ENCODE results near the gene EFNA2.
"Not testable (repeated sequence)": the region's sequence is repeated elsewhere in the genome, so short reads cannot be mapped to it uniquely, and the experiment has no call there.

Gene EFNA2

DNA sequence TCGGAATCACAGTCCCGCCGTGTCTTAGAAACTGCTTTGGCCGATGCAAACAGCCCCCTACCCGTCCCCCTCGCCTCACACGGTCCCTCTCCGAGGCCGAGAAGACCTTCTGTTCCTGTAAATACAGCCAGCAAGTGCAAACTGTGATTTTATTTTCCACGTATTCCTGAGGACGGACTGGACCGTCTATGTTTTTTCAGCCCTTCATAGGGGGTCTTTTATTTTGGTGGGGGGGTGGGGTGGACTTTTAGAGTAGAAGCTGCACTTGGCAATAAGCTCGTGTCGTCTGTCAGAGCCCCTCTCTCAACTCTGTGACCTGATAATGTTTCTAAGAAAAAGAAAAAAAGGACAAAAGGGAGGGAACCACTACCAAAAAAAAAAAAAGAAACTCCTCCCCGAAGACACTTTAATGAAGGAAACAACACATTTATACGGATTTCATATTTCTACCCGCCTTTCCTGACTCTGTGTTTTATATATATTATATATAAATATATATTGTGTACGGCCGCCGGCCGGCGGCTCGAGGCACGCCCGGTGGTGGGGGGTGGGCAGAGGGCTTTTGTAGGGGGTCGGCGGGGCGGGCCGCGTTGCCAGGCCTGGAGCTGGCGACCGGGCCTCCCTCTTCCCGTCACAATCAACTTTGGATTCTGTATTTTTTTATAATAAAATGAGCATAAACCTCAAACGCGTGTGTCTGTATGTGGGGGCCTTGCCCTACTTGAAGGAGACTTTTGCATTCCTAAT is 15.2 kb downstream of the EFNA2 start:
- no peak for DNase-seq

DNA sequence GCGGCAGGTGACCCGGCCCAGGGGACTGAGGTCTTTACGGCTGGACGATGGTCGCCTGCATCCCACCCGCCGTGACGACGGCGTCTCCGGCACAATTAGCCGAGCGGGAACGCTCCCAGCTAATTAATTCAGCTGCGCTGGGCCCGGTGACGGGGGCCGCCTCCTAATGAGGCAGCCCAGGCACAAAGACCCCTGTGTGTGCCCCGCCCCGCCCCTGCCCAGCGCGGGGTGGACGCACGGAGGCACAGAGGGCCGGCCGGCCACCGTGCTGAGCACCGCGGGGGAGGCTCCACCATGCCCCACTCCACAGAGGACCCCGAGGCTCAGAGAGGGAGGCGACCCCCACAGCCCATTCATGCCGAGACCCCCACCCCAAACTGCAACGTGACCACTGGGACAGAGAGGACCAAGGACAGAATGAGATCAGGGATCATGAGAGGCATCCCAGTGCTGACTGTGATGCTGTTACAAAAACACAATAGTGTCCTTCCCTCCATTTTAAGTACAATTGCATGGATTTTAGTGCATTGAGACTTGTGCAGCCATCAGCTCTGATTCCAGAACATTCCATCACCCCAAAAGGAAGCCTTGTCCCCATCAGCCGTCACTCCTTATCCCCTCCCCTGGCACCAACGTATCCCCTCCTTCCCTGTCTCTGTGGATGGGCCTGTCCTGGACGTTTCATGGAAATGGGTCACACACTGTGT is 17.0 kb downstream of the EFNA2 start:
- no peak for DNase-seq

DNA sequence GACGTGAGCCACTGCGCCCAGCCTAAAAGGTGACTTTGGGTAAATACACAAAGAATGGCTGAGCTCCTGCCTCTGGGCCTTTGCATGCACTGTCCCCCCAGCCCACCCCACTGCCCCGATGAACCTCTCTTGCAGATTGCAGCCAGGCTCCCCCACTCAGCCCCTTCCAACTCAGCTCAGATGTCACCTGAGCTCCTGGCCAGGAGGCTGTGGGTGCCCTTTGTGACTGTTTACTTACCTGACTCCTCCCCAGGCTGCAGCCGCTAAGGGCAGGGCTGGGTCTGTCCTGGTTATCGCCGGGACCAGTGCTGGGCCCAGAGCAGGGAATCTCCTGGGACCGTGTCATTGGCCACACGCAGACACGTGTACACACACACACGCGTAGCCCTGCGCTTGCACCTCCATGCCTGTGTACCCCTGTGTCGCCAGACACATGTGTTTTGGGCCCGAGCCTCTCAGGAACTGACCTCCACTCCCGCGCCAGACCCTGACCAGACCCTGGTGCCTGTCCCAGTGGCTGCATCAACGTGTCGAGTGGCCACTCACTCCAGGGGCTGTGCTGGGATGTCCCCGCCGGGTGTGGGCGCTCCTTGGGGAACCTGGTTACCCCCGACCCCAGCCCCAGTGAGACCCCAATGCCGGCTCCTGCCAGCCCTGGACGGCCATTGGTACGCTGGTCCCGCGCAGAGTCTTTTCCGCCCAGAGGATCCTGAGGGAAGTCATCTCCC is 18.7 kb downstream of the EFNA2 start:
- DNase-seq, result no peak

DNA sequence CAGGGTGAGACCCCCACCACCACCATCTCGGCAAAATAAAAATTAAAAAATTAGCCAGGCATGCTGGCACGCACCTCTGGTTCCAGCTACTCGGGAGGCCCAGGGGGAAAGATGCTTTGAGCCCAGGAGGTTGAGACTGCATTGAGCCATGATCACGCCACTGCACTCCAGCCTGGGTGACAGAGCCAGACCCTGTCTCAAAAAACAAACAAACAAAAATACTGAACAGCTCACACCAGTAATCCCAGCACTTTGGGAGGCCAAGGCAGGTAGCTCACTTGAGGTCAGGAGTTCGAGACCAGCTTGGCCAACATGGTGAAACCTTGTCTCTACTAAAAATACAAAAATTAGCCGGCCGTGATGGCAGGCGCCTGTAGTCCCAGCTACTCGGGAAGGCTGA is 19.7 kb downstream of the EFNA2 start:
- not testable (repeated sequence) for DNase-seq

DNA sequence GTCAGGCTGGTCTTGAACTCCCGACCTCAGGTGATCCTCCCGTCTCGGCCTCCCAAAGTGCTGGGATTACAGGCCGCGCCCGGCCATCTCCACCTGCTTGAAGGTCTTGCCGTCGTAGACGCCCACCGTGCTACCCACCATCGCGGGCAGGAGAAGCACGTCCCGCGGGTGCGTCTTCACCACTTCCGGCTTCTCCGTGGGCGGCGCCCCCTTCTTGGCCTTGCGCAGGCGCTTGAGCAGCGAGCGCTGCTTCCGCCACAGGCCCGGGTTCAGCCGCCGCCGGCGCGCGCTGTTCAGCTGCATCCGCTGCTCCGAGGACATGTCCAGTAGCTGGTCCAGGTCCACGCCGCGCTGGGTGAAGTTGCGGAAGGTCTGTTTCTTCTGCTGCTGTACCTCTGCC is 21.6 kb downstream of the EFNA2 start:
- no peak for DNase-seq

DNA sequence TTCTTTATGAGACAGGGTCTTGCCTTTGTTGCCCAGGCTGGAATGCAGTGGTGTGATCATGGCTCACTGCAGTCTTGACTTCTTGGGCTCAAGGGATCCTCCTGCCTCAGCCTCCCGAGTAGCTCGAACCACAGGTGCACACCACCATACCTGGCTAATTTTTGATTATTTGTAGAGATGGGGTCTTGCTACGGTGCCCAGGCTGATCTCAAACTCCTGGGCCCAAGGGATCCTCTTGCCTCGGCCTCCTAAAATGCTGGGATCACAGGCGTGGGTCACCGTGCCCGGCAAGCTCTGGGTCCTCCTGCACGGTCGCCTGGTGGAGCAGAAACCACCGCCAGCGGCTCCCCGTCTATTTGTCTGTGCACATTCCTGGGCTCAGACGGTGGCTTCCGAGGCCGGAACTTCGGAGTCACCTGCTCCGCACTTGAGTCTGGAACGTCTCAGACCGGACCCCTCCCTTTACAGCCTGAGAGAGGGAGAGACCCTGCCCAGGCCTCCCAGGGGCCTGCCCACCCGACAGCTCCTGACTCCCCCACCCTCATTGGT is 22.2 kb downstream of the EFNA2 start:
- DNase-seq, result no peak

DNA sequence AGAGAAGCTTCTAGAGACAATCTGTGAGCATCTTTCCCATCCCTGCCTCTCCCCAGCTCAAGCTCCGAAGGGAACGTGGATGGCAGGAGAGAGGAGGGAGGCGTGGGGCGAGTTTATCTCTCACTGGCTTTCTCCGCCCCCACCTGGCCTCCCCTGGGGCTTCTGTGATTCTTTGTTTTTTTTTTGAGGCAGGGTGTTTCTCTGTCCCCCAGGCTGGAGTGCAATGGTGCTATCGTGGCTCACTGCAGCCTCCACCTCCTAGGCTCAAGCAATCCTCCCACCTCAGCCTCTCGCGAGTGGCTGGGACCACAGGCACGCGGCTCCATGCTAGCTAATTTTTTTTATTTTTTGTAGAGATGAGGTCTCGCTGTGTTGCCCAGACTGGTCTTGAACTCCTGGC is 23.0 kb downstream of the EFNA2 start:
- DNase-seq, result no peak

DNA sequence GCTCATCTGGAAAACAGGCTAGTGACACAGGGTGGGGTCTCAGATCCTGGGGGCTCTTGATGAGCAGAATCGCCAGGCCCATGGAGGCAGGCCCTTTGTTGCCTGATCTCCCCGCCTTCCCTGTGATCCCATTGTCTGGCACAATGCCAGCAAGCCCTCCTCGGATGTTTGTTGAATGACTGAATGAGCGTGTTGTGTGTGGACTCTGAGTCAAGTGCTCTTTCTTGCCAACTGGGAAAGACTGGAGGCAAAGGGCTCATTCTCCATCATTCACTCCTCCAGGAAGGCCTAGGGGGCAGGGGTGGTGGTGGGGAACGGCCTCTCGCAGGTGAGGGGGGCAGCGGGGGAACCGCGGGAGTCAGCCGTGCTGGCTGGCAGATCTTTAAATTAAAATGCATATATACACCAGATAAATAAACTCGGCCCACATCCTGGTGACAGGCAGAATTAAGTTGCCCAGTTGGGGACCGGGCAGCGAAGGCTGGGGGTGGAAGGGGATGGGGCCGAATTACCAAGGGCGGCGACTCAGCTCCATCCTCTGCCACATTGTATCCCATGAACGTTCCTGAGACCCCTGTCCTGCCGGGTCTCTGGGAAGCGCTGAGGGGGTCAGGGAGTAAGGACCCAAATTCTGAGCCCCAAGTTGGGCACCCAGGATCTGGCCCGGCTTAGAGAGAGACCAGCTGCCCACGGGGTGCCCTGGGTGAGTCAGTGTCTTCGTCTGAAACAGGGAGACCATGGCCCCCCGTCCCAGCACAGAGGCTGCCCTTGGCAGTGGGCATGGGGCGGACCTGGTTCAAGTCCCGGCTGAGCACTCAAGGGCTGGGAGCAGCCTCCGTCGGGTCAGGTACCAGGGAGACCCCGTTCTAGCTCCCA is 24.5 kb downstream of the EFNA2 start:
- DNase-seq, result no peak

DNA sequence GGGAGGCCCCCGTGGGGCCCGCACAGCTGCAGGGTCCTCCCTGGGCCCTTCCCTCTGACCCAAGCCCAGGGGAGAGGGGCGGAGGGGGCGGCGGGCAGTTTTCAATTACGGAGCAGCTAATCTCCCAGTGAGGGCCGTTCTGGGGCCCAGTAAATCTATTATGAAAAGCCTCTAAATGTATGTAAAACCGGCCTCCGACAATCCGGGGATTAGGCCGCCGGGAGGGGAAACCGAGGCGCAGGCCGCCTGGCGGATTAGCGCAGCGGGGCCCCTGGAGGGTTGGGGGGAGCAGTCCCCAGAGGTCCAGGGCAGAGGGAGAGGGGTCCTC is 25.1 kb downstream of the EFNA2 start:
- DNase-seq, result no peak

DNA sequence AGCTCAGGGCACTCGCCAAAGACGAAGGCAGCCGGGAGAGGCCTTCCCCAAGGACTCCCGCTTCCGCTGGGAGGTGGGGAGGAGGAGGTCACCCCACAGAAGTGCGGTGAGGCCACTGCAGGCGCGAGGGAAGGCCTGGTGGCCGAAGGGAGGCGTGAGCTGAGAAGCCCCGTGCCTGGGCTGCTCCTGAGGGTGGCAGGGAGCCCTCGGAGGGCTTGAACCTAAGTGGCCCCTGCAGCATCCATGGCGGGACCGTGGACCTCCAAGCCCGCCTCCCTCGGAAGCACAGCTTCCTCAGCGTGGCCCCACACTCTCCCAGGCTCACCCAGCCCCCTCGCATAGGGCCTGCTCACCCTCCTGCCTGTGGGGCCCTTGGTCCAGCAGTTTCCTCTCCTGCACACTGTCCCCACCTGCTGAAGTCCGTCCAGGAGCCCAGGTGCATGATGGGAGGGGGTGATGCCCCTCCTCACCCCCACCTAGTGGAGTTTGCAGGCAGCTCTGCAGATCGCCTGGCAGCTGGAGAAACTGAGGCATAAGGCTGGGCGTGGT is 25.9 kb downstream of the EFNA2 start:
- DNase-seq, result no peak

DNA sequence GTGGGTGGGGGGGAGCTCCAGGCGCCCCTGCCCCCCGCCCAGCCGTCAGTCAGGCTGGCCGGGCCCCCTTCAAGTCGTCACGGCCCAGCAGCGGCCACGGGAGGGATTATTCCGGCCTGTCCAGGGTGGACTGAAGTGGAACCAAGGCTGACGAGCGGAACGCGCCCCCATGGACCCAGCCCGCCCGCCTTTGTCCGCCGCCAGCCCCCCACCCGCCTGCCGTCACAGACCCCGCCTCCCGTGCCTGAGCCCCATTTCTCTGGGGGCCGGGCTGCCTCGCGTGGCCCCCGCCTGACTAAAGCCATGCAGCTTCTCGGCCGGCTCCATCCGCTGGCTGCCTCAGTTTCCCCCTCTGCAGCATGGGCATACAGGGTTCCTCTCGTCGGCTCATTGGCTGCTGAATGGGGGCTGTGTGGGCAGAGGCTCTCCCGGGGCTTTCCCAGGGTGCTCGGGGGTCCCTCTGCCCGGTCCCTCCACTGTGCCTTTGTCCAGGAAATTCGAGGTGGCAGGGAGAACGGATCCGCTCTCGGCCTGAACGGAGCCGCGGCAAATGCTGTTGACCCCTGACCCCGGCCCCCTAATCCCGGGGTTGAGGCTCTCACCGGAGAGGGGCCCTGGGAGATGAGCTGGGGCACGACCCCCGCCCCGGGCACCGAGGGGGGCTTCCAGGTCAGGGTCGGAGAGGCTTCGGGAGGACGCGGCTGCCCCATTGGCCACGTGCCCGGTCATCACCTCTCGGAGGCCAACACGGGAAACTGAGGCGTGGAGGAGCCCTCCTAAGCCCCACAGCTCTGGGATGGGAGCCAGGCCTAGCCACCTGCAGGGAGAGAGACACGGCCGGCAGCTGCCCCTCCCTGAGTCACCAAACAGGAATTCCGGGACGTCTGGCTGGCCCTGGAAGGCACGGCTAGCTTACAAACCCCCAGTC is 27.4 kb downstream of the EFNA2 start:
- DNase-seq, result no peak

DNA sequence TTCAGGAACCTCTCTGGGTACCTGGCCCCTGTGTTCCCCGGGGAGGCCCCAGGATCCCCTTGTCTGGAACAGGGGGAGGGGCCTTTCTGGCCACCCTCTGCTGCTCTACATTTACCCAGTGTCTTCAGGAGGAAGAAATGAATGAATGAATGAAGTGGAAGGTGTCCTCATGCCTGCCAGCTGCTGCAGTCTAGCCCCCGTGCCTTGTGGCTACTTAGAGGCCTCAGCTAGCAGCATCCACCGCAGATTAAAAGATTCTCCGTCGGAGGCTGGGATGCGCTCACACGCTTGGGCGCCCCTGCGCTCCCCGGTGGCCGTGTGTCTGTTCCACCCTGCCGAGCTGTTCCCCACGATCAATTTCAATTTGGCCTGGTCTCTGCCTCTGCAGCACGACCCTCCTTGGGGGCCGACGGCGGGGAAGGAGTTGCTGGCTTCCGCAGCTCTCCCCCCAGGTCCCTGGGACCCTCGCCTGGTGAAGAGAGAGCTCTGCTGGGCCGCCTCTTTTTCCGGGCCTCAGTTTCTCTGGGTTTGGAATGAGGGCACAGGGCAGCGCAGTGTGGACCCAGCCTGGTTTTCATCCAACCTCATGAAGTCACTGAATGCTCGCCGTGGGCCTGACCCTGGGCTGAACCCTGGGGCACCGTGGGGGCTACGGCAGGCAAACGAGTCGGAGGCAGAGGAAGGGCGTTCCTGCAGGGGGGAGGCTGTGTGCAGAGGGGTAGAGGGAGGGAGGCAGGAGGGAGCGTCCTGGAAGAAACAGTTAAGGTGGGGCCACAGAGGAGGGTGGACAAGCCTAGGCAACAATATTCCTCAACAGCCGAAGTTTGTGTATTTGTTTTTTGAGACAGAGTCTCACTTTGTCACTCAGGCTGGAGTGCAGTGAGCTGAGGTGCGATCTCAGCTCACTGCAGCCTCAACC is 28.3 kb downstream of the EFNA2 start:
- no peak for DNase-seq

DNA sequence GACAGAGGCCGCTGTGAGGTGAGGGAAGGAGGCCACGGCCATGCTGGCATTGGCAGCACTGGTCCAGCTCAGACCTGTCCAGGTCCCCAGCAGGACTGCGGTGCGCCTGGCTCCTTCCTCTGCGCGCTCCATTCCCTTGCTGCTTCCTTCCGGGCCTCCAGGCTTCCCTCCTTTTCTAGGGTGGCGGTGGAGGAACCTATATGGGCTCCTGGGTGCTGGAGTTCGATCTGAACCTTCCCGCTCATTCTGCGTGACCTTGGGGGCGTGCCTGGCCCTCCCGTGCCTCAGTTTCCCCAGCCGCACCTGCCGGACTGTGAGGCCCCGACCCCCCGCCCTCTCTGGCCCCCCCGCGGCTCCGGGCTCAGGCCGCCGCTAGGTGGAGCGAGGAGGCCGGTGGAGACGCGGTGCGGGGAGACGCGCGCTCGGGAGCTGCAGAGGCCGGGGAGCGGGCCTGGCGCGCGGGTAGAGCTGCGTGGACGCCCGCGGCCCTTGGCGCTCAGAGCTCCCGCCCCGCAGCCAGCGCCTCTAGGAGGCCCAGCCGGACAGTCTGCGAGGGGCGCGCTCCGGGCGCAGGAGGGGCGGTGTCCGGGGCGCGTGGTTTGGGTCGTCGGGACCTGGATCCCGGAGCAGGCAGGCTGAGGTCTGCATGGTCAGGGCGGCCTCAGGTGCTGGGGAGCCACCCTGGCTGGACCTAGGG is 29.9 kb downstream of the EFNA2 start:
- DNase-seq, result no peak

DNA sequence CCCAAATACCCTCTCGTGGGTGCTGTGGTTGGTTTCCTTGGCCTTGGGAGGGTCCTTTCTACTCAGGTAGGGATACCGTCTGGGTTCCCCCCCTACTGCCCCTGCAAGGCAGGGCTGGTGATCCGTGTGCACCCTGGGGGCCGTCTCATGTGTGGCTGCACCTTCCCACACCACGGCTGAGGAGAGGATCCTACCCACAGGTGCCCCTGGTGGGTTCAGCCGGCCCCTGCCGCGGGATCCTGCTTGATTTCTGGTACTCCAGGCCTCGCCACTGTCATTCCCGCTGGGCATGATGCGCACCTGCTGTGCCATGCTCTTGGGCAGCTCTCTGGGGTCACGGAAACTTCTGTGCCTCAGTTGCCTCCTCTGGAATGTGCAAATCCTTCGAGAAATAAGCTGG is 30.8 kb downstream of the EFNA2 start:
- no peak for DNase-seq

DNA sequence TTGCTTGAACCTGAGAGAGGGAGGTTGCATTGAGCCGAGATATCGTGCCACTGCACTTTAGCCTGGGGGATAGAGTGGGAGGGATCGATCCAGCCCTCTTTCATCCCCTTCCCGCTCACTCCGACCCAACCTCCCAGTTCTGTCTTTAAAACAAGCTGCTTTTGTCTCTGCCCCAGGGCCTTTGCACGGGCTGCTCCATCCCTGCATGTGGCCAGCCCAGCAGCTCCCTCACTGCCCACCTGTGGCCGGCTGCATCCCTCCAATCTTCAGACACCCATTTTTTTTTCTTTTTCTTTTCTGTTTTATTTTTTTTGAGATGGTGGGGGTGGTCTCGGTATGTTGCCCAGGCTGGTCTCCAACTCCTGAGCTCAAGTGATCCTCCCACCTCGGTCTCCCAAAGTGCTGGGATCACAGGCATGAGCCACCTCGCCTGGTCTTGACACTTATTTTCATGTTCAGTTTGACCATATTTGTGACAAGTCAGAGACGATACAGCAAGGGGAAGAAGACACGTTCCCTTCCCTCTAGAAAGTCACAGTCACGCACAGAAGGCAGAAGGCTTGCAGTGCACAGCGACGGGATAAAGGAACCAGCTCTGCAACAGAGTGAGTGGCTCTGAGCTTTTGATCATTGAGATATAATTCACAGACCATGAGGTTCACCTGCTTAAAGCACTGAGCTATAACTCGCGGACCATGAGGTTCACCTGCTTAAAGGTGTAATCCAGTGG is 31.8 kb downstream of the EFNA2 start:
- DNase-seq, result no peak

DNA sequence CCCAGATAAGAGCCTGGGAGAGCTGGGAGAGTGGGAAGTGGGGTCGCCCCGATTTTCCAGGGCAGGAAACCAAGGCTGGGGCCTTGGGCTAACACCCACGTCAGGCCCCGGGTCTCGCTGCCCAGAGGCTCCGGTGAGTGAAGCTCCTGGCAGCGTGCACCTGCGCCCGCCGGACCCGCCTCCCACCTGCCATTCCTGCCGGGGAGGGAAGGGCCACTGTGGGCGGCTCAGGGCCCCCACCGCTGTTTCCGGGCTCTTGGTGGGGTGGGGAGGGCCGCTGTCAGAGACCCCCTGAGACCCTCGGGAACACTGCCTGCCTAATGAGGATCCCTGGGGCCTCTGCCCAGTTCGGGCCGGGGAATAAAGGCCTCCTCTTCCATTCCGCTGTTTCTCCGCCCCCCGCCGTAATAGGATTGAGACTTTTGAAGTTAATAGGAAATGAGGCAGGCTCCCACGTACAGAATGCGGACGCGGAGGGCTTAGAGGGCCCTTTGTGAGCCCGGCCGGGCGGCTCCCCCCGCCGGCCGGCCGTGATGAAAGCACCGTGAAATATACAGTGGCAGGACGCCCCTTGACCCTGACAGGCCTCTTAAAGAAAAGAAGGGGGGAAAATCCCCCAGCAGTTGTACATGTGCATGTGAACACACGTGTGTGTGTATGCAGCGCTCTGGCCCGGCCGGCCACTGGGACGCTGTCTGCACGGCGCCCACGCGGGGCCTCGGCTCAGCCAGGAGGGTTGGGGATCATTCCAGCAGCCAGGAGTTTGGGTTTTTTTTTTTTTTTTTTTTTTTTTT is 33.2 kb downstream of the EFNA2 start:
- no peak for DNase-seq

DNA sequence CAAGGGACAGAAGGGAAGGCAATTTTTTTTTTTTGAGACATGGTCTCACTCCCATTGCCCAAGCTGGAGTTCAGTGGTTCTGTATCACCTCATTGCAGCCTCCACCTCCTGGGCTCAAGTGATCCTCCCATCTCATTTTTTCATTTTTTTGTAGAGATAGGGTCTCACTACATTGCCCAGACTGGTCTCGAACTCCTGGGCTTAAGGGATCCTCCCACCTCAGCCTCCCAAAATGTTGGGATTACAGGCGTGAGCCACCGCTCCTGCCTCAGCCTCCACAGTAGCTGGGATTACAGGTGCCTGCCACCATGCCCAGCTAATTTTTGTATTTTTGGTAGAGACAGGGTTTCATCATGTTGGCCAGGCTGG is 34.6 kb downstream of the EFNA2 start:
- DNase-seq, result not testable (repeated sequence)

DNA sequence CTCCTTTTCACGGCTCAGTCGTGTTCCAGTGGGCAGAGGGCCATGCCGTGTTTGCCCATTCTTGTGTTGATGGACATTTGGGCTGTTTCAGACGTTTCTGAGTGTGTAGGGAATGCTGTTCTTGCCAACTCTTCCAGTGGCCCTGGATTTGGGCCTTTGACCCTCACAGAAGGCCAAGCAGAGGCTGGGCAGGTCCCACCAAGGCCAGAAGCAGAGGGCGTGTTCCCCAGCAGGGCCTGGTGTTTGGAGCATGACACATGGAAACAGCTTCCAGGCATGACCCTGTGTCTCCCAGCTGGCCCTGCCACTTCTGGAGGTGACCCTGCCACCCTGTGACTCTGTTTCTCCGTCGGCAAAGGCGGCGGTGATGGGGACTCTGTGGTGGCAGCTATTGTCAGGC is 35.9 kb downstream of the EFNA2 start:
- DNase-seq, result no peak
